Right hindlimb (tissue), 1 donor: ENCODE data around the gene SLTM.
"Not testable (repeated sequence)": the region's sequence is repeated elsewhere in the genome, so short reads cannot be mapped to it uniquely, and the experiment has no call there.

Experiments used
- DNase-seq: peaks from one replicate; pipeline ENCODE4 v3.0.0-alpha.2; 2018

Gene SLTM

GRCh38 chr15:58924327-58924726 lies 9.2 kb downstream of the SLTM start:
- DNase-seq, result no peak

GRCh38 chr15:58923696-58924300 lies 9.7 kb downstream of the SLTM start:
- no peak for DNase-seq

GRCh38 chr15:58923284-58923683 lies 10.2 kb downstream of the SLTM start:
- no peak for DNase-seq

- no peak for DNase-seq
These were observed 12.2 kb downstream of the SLTM start for GRCh38 chr15:58921267-58921790.

- DNase-seq, result not testable (repeated sequence)
These were observed 13.0 kb downstream of the SLTM start for GRCh38 chr15:58920447-58920846.

- no peak for DNase-seq
These were observed 14.2 kb downstream of the SLTM start for GRCh38 chr15:58919232-58919631.

- no peak for DNase-seq
These were observed 15.2 kb downstream of the SLTM start for GRCh38 chr15:58918239-58918638.

GRCh38 chr15:58917613-58918129 lies 15.8 kb downstream of the SLTM start:
- not testable (repeated sequence) for DNase-seq

- DNase-seq, result no peak
These were observed 16.5 kb downstream of the SLTM start for GRCh38 chr15:58916962-58917361.

GRCh38 chr15:58910456-58910855 lies 23.0 kb downstream of the SLTM start:
- DNase-seq, result no peak

- DNase-seq, result no peak
These were observed 23.9 kb downstream of the SLTM start for GRCh38 chr15:58909616-58910015.

GRCh38 chr15:58908550-58909309 lies 24.7 kb downstream of the SLTM start:
- DNase-seq, result no peak

GRCh38 chr15:58900631-58901030 lies 32.8 kb downstream of the SLTM start:
- DNase-seq, result no peak

- DNase-seq, result no peak
These were observed 35.3 kb downstream of the SLTM start for GRCh38 chr15:58898150-58898680.

- no peak for DNase-seq
These were observed 44.1 kb downstream of the SLTM start for GRCh38 chr15:58889363-58889762.

- DNase-seq, result no peak
These were observed 46.6 kb downstream of the SLTM start for GRCh38 chr15:58886921-58887320.

- DNase-seq, result not testable (repeated sequence)
These were observed 49.6 kb downstream of the SLTM start for GRCh38 chr15:58883926-58884325.

- no peak for DNase-seq
These were observed 51.2 kb downstream of the SLTM start for GRCh38 chr15:58882243-58882642.

GRCh38 chr15:58880320-58880719 lies 53.2 kb downstream of the SLTM start:
- DNase-seq, result no peak

GRCh38 chr15:58877999-58878825 lies 55.3 kb downstream of the SLTM start:
- no peak for DNase-seq

- DNase-seq, result no peak
These were observed 57.0 kb downstream of the SLTM start for GRCh38 chr15:58876306-58877106.

- DNase-seq, result no peak
These were observed 58.1 kb downstream of the SLTM start for GRCh38 chr15:58875343-58875742.
